ENCODE data around the gene PRDM7. TPM values are rescaled to one million over a fixed set of nuclear protein-coding genes. Genes with fewer than 3 reads are reported as not detected.

PRDM7 gene
- total RNA-seq, 1 experiment from 2014 or later = not detected

DNA sequence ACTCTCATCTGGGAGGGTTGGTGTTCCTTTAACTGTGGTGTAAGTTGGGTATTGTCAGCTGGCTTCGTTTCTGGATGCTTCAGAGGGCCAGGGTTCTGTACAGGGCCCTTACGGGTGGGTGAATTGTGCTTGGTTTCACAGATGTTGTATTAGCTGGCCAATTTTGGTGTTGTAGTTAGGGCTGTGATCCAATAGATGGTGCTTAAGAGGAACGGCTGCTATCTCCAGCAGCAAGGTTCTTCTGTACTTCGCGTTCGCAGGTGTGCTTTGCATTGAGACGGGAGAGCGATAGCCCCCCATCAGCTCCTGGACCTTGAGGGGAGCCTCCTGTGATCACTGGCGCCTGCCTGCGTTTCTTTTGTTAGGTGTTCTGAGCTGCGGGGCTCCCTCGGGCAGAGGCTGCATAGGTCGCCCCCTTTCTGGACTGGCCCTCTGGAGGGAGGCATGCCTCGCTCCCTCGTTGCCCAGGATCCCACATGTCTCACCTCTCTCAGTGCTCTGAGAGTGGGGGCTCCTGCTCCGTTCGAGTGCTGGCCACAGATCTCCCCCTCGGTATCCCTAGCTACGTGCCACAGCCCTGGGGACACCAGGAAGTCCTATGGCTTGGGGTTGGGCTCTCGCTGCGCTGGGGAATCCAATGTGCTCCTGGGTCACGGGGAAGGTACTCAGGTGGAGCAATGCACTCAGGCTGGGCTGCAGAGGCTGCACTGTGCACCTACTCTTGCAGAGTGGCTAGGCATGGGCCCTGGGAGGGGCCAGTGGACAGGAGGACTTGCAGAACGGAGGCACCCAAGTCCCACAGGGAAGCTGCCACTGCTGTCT, 837 bp upstream of the PRDM7 start:
- Histone ChIP-seq H3K14ac (ENCODE audit: insufficient read depth, low read length) (no peak overlapping the region), H2AFZ (ENCODE audit: low read length) (no peak overlapping the region), H4K91ac (ENCODE audit: insufficient read length, low read depth, low read length) (no peak overlapping the region), H3K4me1 (ENCODE audit: insufficient read depth, low read length) (no peaks in the 10 kb centered on the region), H3K56ac (ENCODE audit: insufficient read length, low read depth, low read length) (no peak overlapping the region), H2BK15ac (ENCODE audit: low read depth, low read length) (no peak overlapping the region), H2BK20ac (ENCODE audit: low read depth, low read length, poor library complexity, severe bottlenecking) (no peak overlapping the region), H2BK120ac (ENCODE audit: low read depth, low read length, poor library complexity, severe bottlenecking) (no peak overlapping the region), H3K79me1 (ENCODE audit: insufficient read depth, low read depth, low read length, poor library complexity, severe bottlenecking) (no peaks in the 10 kb centered on the region), H3K9ac (ENCODE audit: extremely low read depth, insufficient read length, low read length) (peak overlapping the region; percentile 17), H3K4ac (ENCODE audit: low read depth, low read length) (no peak overlapping the region), H3K27me3 (ENCODE audit: insufficient read depth, low read length) (peaks cover 6% of the 10 kb centered on the region; the same call in 1 of the 2 replicates), H3K18ac (ENCODE audit: insufficient read length, low read depth, low read length) (peak overlapping the region; percentile 35), H3K9me3 (ENCODE audit: control insufficient read depth, low read depth, low read length) (no peaks in the 10 kb centered on the region), H4K5ac (ENCODE audit: insufficient read length, low read depth, low read length) (no peak overlapping the region), H3K27ac (ENCODE audit: insufficient read length, low read depth, low read length) (no peak overlapping the region), H2BK5ac (ENCODE audit: insufficient read length, low read length) (no peak overlapping the region), H2BK12ac (ENCODE audit: insufficient read length, low read depth, low read length) (no peak overlapping the region), H4K20me1 (ENCODE audit: control insufficient read depth, insufficient read depth, insufficient read length) (no peaks in the 10 kb centered on the region), H2AK5ac (ENCODE audit: insufficient read length, low read length) (no peak overlapping the region), H3K4me2 (ENCODE audit: insufficient read depth, insufficient read length, low read length) (peak overlapping the region; percentile 25), H3K23ac (ENCODE audit: insufficient read length, low read depth, low read length) (no peak overlapping the region), H3K23me2 (ENCODE audit: insufficient read length, low read depth, low read length, poor library complexity, severe bottlenecking) (no peaks in the 10 kb centered on the region), H3K79me2 (ENCODE audit: insufficient read depth, low read length) (no peaks in the 10 kb centered on the region), H4K8ac (replicated peaks; ENCODE audit: insufficient read length, low read depth, low read length) (no peak overlapping the region), H3T11ph (ENCODE audit: low read length) (no peak overlapping the region)
- Mint-ChIP-seq H3K27me3 (ENCODE audit: low read depth) (peaks cover 75% of the 10 kb centered on the region), H3K4me3 (peak overlapping the region; percentile 69 to 77), H3K27ac (peak overlapping the region in 1 of 3 experiments; percentile 89; a peak in 4 of 7 replicates), H3K9me3 (peaks cover 19 to 20% of the 10 kb centered on the region in 2 experiments), H3K36me3 (ENCODE audit: insufficient read depth in 1 of 3, low read depth in 3 of 3) (peaks cover 0 to 5% (median 1%) of the 10 kb centered on the region in 3 experiments; a peak in 2 of 7 replicates), H3K4me1 (peaks cover 21 to 27% of the 10 kb centered on the region in 2 experiments)
- no CpG with 5 or more reads among the region's 23 CpGs for WGBS (ENCODE audit: extremely low coverage, insufficient read length, low lambda C conversion rate)
- TF ChIP-seq, protein P1, sequence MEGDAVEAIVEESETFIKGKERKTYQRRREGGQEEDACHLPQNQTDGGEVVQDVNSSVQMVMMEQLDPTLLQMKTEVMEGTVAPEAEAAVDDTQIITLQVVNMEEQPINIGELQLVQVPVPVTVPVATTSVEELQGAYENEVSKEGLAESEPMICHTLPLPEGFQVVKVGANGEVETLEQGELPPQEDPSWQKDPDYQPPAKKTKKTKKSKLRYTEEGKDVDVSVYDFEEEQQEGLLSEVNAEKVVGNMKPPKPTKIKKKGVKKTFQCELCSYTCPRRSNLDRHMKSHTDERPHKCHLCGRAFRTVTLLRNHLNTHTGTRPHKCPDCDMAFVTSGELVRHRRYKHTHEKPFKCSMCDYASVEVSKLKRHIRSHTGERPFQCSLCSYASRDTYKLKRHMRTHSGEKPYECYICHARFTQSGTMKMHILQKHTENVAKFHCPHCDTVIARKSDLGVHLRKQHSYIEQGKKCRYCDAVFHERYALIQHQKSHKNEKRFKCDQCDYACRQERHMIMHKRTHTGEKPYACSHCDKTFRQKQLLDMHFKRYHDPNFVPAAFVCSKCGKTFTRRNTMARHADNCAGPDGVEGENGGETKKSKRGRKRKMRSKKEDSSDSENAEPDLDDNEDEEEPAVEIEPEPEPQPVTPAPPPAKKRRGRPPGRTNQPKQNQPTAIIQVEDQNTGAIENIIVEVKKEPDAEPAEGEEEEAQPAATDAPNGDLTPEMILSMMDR (conservative IDR thresholded peaks at IDR 0.05) = peak; percentile 32; the same call in 1 of the 3 replicates
- DNase-seq = peak; percentile 40

Data from H9 (cell line).